Hepatocyte (in vitro differentiated cells): ENCODE measurements around the gene PPP2R2C. TPM values are rescaled to one million over a fixed set of nuclear protein-coding genes. Genes with fewer than 3 reads are reported as not detected.
A peak's percentile ranks its signal among the peaks of the same experiment; 100 is the strongest.

Experiments
- DNase-seq: peaks from one replicate; pipeline ENCODE4 v3.0.0-alpha.2; 2016; ENCODE audit warnings: low spot score
- H2AFZ ChIP-seq: fragments of 200-600 bp; sonication (generic); 2 replicates; pipeline ENCODE4 v1.6.0; 2016; ENCODE audit warnings: antibody characterized with exemption, mild to moderate bottlenecking
- H3K27ac ChIP-seq: fragments of 200-600 bp; sonication (generic); 2 replicates; pipeline ENCODE4 v1.5.1; 2016; ENCODE audit warnings: mild to moderate bottlenecking
- H3K27me3 ChIP-seq: fragments of 200-600 bp; sonication (generic); 2 replicates; pipeline ENCODE4 v1.6.1; 2016
- H3K36me3 ChIP-seq: fragments of 200-600 bp; sonication (generic); replicated peaks from 2 replicates; pipeline ENCODE4 v1.5.1; 2016; ENCODE audit warnings: low read depth; ENCODE audit not compliant: insufficient read depth
- H3K4me1 ChIP-seq: fragments of 200-600 bp; sonication (generic); 2 replicates; pipeline ENCODE4 v1.5.1; 2016; ENCODE audit warnings: mild to moderate bottlenecking, moderate library complexity; ENCODE audit not compliant: insufficient read depth
- H3K4me2 ChIP-seq: fragments of 200-600 bp; sonication (generic); 2 replicates; pipeline ENCODE4 v1.6.0; 2016
- H3K4me3 ChIP-seq: fragments of 200-600 bp; sonication (generic); 2 replicates; pipeline ENCODE4 v1.5.1; 2016; ENCODE audit warnings: mild to moderate bottlenecking
- H3K79me2 ChIP-seq: fragments of 200-600 bp; sonication (generic); 2 replicates; pipeline ENCODE4 v1.6.0; 2017; ENCODE audit warnings: mild to moderate bottlenecking
- H3K9me2 ChIP-seq: fragments of 200-600 bp; sonication (generic); replicated peaks from 2 replicates; pipeline ENCODE4 v1.6.0; 2017; ENCODE audit warnings: mild to moderate bottlenecking; ENCODE audit not compliant: insufficient read depth
- H3K9me3 ChIP-seq: fragments of 200-600 bp; sonication (generic); 2 replicates; pipeline ENCODE4 v1.5.1; 2016; ENCODE audit warnings: low read depth, mild to moderate bottlenecking
- H4K20me1 ChIP-seq: fragments of 200-600 bp; sonication (generic); 2 replicates; pipeline ENCODE4 v1.6.0; 2016; ENCODE audit warnings: mild to moderate bottlenecking; ENCODE audit not compliant: insufficient read depth, poor library complexity, severe bottlenecking
- CTCF ChIP-seq: fragments of 200-600 bp; sonication (generic); IDR thresholded peaks from 2 replicates; pipeline ENCODE4 v1.5.1; 2016; ENCODE audit warnings: antibody characterized with exemption, mild to moderate bottlenecking; ENCODE audit not compliant: poor library complexity
- EZH2 ChIP-seq: fragments of 200-600 bp; sonication (generic); IDR thresholded peaks from 2 replicates; pipeline ENCODE4 v1.6.1; 2016; ENCODE audit warnings: antibody characterized with exemption, mild to moderate bottlenecking, borderline replicate concordance
- EZH2phosphoT487 ChIP-seq: fragments of 200-600 bp; sonication (generic); IDR thresholded peaks from one replicate; pipeline ENCODE4 v1.6.1; 2018; ENCODE audit warnings: antibody characterized with exemption, mild to moderate bottlenecking, low read depth, moderate library complexity; ENCODE audit not compliant: unreplicated experiment, severe bottlenecking
- WGBS: methylation state at CpG from one replicate; pipeline ENCODE4 v1.1.6; 2016; ENCODE audit warnings: low lambda C conversion rate; ENCODE audit errors: missing lambda C conversion rate; 5-methylcytosine and 5-hydroxymethylcytosine counted together
- polyA plus RNA-seq: library from polyadenylated mRNA; unstranded; fragments of >200 nt; fragmentation: Nextera tagmentation; extraction: Ambion mirVana; gene quantifications from 2 replicates; pipeline ENCODE4 v1.2.1, GENCODE V29; 2016
- total RNA-seq: library from RNA; depleted of rRNA; stranded (reverse); fragments of >200 nt; gene quantifications from 2 replicates; pipeline ENCODE4 v1.2.3, GENCODE V29; 2014

PPP2R2C gene
- total and polyA plus RNA-seq, 2 experiments from 2014 or later: 0.35 to 0.67 TPM

DNA sequence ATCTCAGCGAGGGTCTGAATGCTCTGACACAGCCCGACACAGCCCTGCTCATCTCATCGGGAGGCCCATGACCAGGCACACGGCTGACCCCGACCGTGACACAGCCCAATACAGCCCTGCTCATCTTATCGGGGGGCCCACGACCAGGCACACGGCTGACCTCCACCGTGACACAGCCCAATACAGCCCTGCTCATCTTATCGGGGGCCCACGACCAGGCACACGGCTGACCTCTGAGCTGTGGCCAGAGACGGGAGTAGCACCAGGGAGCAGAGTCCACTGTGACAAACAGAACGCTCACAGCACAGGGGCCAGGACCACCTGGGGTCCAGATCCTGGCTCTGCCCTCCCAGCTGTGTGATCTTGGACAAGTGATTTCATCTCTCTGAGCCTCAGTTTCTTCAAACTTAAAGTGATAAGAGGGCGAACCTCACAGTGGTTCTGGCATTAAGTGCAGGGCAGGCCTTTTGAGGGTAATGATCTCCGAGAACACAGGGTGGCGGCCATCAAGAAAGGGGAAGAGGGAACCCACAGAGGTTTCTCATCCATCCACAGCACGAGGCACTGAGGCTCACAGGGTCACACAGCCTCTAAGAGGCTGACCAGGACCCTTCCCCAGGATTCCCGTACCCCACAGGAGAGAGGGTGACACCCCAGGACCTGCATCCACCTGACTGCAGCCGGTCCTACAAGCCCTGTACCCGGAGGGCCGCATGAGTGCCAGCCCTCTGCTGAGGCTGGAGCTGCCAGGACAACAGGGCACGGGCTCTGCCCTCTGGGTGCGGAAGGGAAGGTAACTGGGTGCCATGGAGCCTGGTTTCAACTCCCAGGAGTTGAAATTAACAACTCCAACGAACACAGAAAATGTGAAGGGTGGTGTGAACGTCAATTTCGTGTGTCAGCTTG, 142.7 kb downstream of the PPP2R2C start:
- Histone ChIP-seq H2AFZ (no peak overlapping the region), H3K4me2 (no peak overlapping the region), H3K4me1 (no peaks in the 10 kb centered on the region), H3K9me2 (no peaks in the 10 kb centered on the region), H3K36me3 (no peaks in the 10 kb centered on the region), H3K9me3 (no peaks in the 10 kb centered on the region), H3K79me2 (no peaks in the 10 kb centered on the region), H4K20me1 (no peaks in the 10 kb centered on the region), H3K27me3 (no peaks in the 10 kb centered on the region), H3K4me3 (no peak overlapping the region), H3K27ac (no peak overlapping the region)
- no peak for DNase-seq
- WGBS: 87% methylated on average over 28 of the region's 28 CpGs
- TF ChIP-seq EZH2phosphoT487 (no peak), EZH2 (no peak), CTCF (no peak)

GRCh38 chr4:6328526-6328925, 143.9 kb downstream of the PPP2R2C start:
- no peak for DNase-seq
- Histone ChIP-seq H3K79me2 (no peaks in the 10 kb centered on the region), H3K4me3 (no peak overlapping the region), H2AFZ (no peak overlapping the region), H3K4me1 (no peaks in the 10 kb centered on the region), H3K9me2 (no peaks in the 10 kb centered on the region), H3K4me2 (no peak overlapping the region), H3K36me3 (no peaks in the 10 kb centered on the region), H3K27ac (no peak overlapping the region), H3K27me3 (no peaks in the 10 kb centered on the region), H4K20me1 (no peaks in the 10 kb centered on the region), H3K9me3 (no peaks in the 10 kb centered on the region)
- 83% methylated on average over 8 of the region's 8 CpGs for WGBS
- TF ChIP-seq EZH2phosphoT487 (no peak), EZH2 (no peak), CTCF (no peak)

- Histone ChIP-seq H3K4me1 (no peaks in the 10 kb centered on the region), H2AFZ (no peak overlapping the region), H4K20me1 (no peaks in the 10 kb centered on the region), H3K4me3 (no peak overlapping the region), H3K36me3 (no peaks in the 10 kb centered on the region), H3K27me3 (no peaks in the 10 kb centered on the region), H3K27ac (no peak overlapping the region), H3K79me2 (no peaks in the 10 kb centered on the region), H3K4me2 (no peak overlapping the region), H3K9me2 (no peaks in the 10 kb centered on the region), H3K9me3 (no peaks in the 10 kb centered on the region)
- TF ChIP-seq EZH2 (no peak), CTCF (peak; percentile 90)
- 20% methylated on average over 18 of the region's 21 CpGs for WGBS
- DNase-seq: peak; percentile 86
Observed at GRCh38 chr4:6327220-6327917, 145.0 kb downstream of the PPP2R2C start.
